GM12874 (cell line): ENCODE results near the gene PKD1L1.

Source experiments
- CTCF ChIP-seq: IDR thresholded peaks from 2 replicates; pipeline ENCODE4 v1.5.1; 2011; ENCODE audit warnings: low read depth, mild to moderate bottlenecking, control low read depth, low read length, moderate library complexity; ENCODE audit not compliant: insufficient read depth

The PKD1L1 gene

GRCh38 chr7:47953822-47954221, 5.6 kb upstream of the PKD1L1 start:
- TF ChIP-seq CTCF = no peak

- TF ChIP-seq CTCF = no peak
These were observed 4.0 kb upstream of the PKD1L1 start for GRCh38 chr7:47952224-47952623.

- TF ChIP-seq CTCF = no peak
These were observed 3.1 kb upstream of the PKD1L1 start for GRCh38 chr7:47951374-47951773.

GRCh38 chr7:47950714-47951113, 2.4 kb upstream of the PKD1L1 start:
- TF ChIP-seq CTCF = no peak

- TF ChIP-seq CTCF = no peak
These were observed 1.4 kb upstream of the PKD1L1 start for GRCh38 chr7:47949703-47950102.

GRCh38 chr7:47947355-47947749, 914 bp downstream of the PKD1L1 start:
- TF ChIP-seq CTCF = no peak

GRCh38 chr7:47946581-47947354, 1.5 kb downstream of the PKD1L1 start:
- no peak for TF ChIP-seq CTCF
